ENCODE measurements around the gene ERG. TPM values are rescaled to one million over a fixed set of nuclear protein-coding genes. Genes with fewer than 3 reads are reported as not detected.

ERG gene
- total RNA-seq, 1 donor from 2014 or later, result 6.8 TPM

- H3K27ac Mint-ChIP-seq, result no peak overlapping the region
- H3K4me3 Mint-ChIP-seq, result no peak overlapping the region
- peaks cover 23% of the 10 kb centered on the region for H3K4me1 Mint-ChIP-seq (ENCODE audit: unreplicated experiment)
- no peak for DNase-seq (ENCODE audit: extremely low spot score, unreplicated experiment)
- H3K9me3 Mint-ChIP-seq, result no peaks in the 10 kb centered on the region
- H3K36me3 Mint-ChIP-seq, result no peaks in the 10 kb centered on the region
- peaks cover 3% of the 10 kb centered on the region for H3K27me3 Mint-ChIP-seq
- no peak for TF ChIP-seq CTCF (conservative IDR thresholded peaks at IDR 0.05)
Observed at GRCh38 chr21:38493549-38494250, 4.6 kb downstream of the ERG start.

- Mint-ChIP-seq H3K36me3 (no peaks in the 10 kb centered on the region), H3K4me3 (no peak overlapping the region), H3K4me1 (ENCODE audit: unreplicated experiment) (peaks cover 34% of the 10 kb centered on the region), H3K9me3 (no peaks in the 10 kb centered on the region), H3K27ac (no peak overlapping the region), H3K27me3 (no peaks in the 10 kb centered on the region)
- TF ChIP-seq CTCF (conservative IDR thresholded peaks at IDR 0.05), result no peak
- DNase-seq (ENCODE audit: extremely low spot score, unreplicated experiment), result no peak
Observed at GRCh38 chr21:38492007-38492406, 6.3 kb downstream of the ERG start.

- H3K4me3 Mint-ChIP-seq, result no peak overlapping the region
- H3K27me3 Mint-ChIP-seq, result no peaks in the 10 kb centered on the region
- no peak for DNase-seq (ENCODE audit: extremely low spot score, unreplicated experiment)
- no peaks in the 10 kb centered on the region for H3K36me3 Mint-ChIP-seq
- no peak overlapping the region for H3K27ac Mint-ChIP-seq
- peaks cover 34% of the 10 kb centered on the region for H3K4me1 Mint-ChIP-seq (ENCODE audit: unreplicated experiment)
- no peaks in the 10 kb centered on the region for H3K9me3 Mint-ChIP-seq
- TF ChIP-seq CTCF (conservative IDR thresholded peaks at IDR 0.05), result no peak
Observed at GRCh38 chr21:38491536-38491935, 6.7 kb downstream of the ERG start.

GRCh38 chr21:38490411-38491020 lies 7.8 kb downstream of the ERG start:
- no peak overlapping the region for H3K4me3 Mint-ChIP-seq
- H3K4me1 Mint-ChIP-seq (ENCODE audit: unreplicated experiment), result peaks cover 34% of the 10 kb centered on the region

GRCh38 chr21:38489729-38490128 lies 8.5 kb downstream of the ERG start:
- no peak for TF ChIP-seq CTCF (conservative IDR thresholded peaks at IDR 0.05)
- Mint-ChIP-seq H3K9me3 (no peaks in the 10 kb centered on the region), H3K36me3 (no peaks in the 10 kb centered on the region), H3K4me3 (no peak overlapping the region), H3K4me1 (ENCODE audit: unreplicated experiment) (peaks cover 26% of the 10 kb centered on the region), H3K27me3 (no peaks in the 10 kb centered on the region), H3K27ac (no peak overlapping the region)
- no peak for DNase-seq (ENCODE audit: extremely low spot score, unreplicated experiment)

More at GRCh38 chr21:38490411-38491020, 7.8 kb downstream of the ERG start:
- no peak overlapping the region for H3K27ac Mint-ChIP-seq
- no peaks in the 10 kb centered on the region for H3K27me3 Mint-ChIP-seq
- no peak for DNase-seq (ENCODE audit: extremely low spot score, unreplicated experiment)
- no peaks in the 10 kb centered on the region for H3K9me3 Mint-ChIP-seq
- no peaks in the 10 kb centered on the region for H3K36me3 Mint-ChIP-seq
- TF ChIP-seq CTCF (conservative IDR thresholded peaks at IDR 0.05), result no peak
